CD4-positive, alpha-beta T cell treated with Interleukin-4 for 4 hours (primary cell): ENCODE results near the gene PMPCB.
"Not testable (repeated sequence)": the region's sequence is repeated elsewhere in the genome, so short reads cannot be mapped to it uniquely, and the experiment has no call there.

Source experiments
- DNase-seq: peaks from one replicate; pipeline ENCODE4 v3.0.0-alpha.2; 2020

The PMPCB gene

GRCh38 chr7:103296901-103297836 lies at the start of gene PMPCB:
PMPCB (plus strand) TSS chr7:103297435; CDS start chr7:103297460, 25 bp downstream.
- DNase-seq, result peak; percentile 94

GRCh38 chr7:103253699-103254506 lies 43.3 kb upstream of the PMPCB start:
- DNase-seq, result not testable (repeated sequence)

GRCh38 chr7:103264054-103264453 lies 33.2 kb upstream of the PMPCB start:
- not testable (repeated sequence) for DNase-seq

- DNase-seq, result not testable (repeated sequence)
Measured at GRCh38 chr7:103266229-103266628, 31.0 kb upstream of the PMPCB start.

- DNase-seq, result not testable (repeated sequence)
Measured at GRCh38 chr7:103273374-103273773, 23.9 kb upstream of the PMPCB start.

- not testable (repeated sequence) for DNase-seq
Measured at GRCh38 chr7:103274867-103275266, 22.4 kb upstream of the PMPCB start.

- not testable (repeated sequence) for DNase-seq
Measured at GRCh38 chr7:103278195-103278594, 19.0 kb upstream of the PMPCB start.

GRCh38 chr7:103279636-103279962 lies 17.6 kb upstream of the PMPCB start:
- DNase-seq, result not testable (repeated sequence)

GRCh38 chr7:103279963-103280802 lies 17.1 kb upstream of the PMPCB start:
- peak; percentile 96 for DNase-seq

- not testable (repeated sequence) for DNase-seq
Measured at GRCh38 chr7:103280803-103281155, 16.5 kb upstream of the PMPCB start.

- DNase-seq, result not testable (repeated sequence)
Measured at GRCh38 chr7:103282802-103283427, 14.3 kb upstream of the PMPCB start.

GRCh38 chr7:103292122-103292521 lies 5.1 kb upstream of the PMPCB start:
- DNase-seq, result no peak

- DNase-seq, result no peak
Measured at GRCh38 chr7:103293526-103293925, 3.7 kb upstream of the PMPCB start.

GRCh38 chr7:103297837-103298179 lies 573 bp downstream of the PMPCB start:
- DNase-seq, result no peak

GRCh38 chr7:103299660-103300059 lies 2.4 kb downstream of the PMPCB start:
- DNase-seq, result no peak

GRCh38 chr7:103301441-103301840 lies 4.2 kb downstream of the PMPCB start:
- DNase-seq, result no peak

GRCh38 chr7:103307503-103308231 lies 10.4 kb downstream of the PMPCB start:
- DNase-seq, result no peak

GRCh38 chr7:103314852-103315251 lies 17.6 kb downstream of the PMPCB start:
- DNase-seq, result no peak

- no peak for DNase-seq
Measured at GRCh38 chr7:103316380-103316941, 19.2 kb downstream of the PMPCB start.

- DNase-seq, result no peak
Measured at GRCh38 chr7:103317009-103317408, 19.8 kb downstream of the PMPCB start.

GRCh38 chr7:103325744-103326143 lies 28.5 kb downstream of the PMPCB start:
- no peak for DNase-seq
